Lung (tissue), 12 donors: Measurements from ENCODE around the gene PCDHGA7. TPM values are rescaled to one million over a fixed set of nuclear protein-coding genes. Genes with fewer than 3 reads are reported as not detected.
"Not testable (repeated sequence)": the region's sequence is repeated elsewhere in the genome, so short reads cannot be mapped to it uniquely, and the experiment has no call there.

Experiments used
- ATAC-seq: fragments of 200-7000 bp; cut with Tn5 transposase; one replicate; pipeline ENCODE4 v1.9.1; 2020; ENCODE audit warnings: moderate number of reproducible peaks; ENCODE audit not compliant: insufficient read depth, low FRiP score
- DNase-seq, 3 donors: peaks; one replicate each; pipeline ENCODE4 v3.0.0-alpha.2; 2013 to 2017
- H3K27ac ChIP-seq, 2 donors: one replicate each; pipeline ENCODE4 v1.5.1; 2013; ENCODE audit warnings: mild to moderate bottlenecking in 2 of 2, moderate library complexity in 2 of 2, control low read depth in 1 of 2, inconsistent platforms in 1 of 2, low read depth in 1 of 2, low read length in 1 of 2
- H3K27me3 ChIP-seq, 3 donors: one replicate each; pipeline ENCODE4 v1.5.1; 2013; ENCODE audit warnings: low read length in 2 of 3; ENCODE audit not compliant: control insufficient read depth in 3 of 3, insufficient read depth in 3 of 3
- H3K36me3 ChIP-seq, 4 donors: one replicate each; pipeline ENCODE4 v1.5.1; 2013; ENCODE audit warnings: low read length in 4 of 4, mild to moderate bottlenecking in 1 of 4, moderate library complexity in 1 of 4; ENCODE audit not compliant: control insufficient read depth in 4 of 4, insufficient read depth in 4 of 4
- H3K4me1 ChIP-seq, 5 donors: one replicate each; pipeline ENCODE4 v1.5.1; 2013; ENCODE audit warnings: low read length in 5 of 5, mild to moderate bottlenecking in 2 of 5, moderate library complexity in 1 of 5; ENCODE audit not compliant: control insufficient read depth in 5 of 5, insufficient read depth in 5 of 5
- H3K4me3 ChIP-seq: one replicate; pipeline ENCODE4 v1.5.1; 2013; ENCODE audit warnings: mild to moderate bottlenecking, control low read depth, moderate library complexity
- H3K9ac ChIP-seq, 2 donors: one replicate each; pipeline ENCODE4 v1.5.1; 2013; ENCODE audit warnings: low read length in 2 of 2, control low read depth in 1 of 2; ENCODE audit not compliant: insufficient read depth in 1 of 2
- H3K9me3 ChIP-seq, 4 donors: one replicate each; pipeline ENCODE4 v1.5.1; 2013; ENCODE audit warnings: low read length in 3 of 4, mild to moderate bottlenecking in 1 of 4, moderate library complexity in 1 of 4; ENCODE audit not compliant: control insufficient read depth in 4 of 4, insufficient read depth in 3 of 4
- CTCF ChIP-seq: IDR thresholded peaks from 2 replicates; pipeline ENCODE4 v1.5.1; 2012; ENCODE audit warnings: mild to moderate bottlenecking; ENCODE audit errors: control extremely low read depth, extremely low read depth
- WGBS, 2 donors: extraction: QIAGEN DNeasy Blood & Tissue Kit; methylation state at CpG; one replicate each; pipeline ENCODE4 v1.1.7; 2013; 5-methylcytosine and 5-hydroxymethylcytosine counted together
- polyA plus RNA-seq, 2 donors: library from polyadenylated mRNA; stranded (reverse); fragments of 200-250 nt; gene quantifications; one replicate each; pipeline ENCODE4 v1.2.1, GENCODE V29; 2013
- total RNA-seq, 2 donors: library from RNA; depleted of rRNA in 1 of 2; stranded (reverse); fragments of >200 nt in 1 of 2; gene quantifications; one replicate each; pipeline ENCODE4 v1.2.1, GENCODE V29; 2014 to 2021
- donor health status: control.
- donor health status: control.
- donor health status: Bipolar disorder and iron deficiency.
- donor health status: healthy.
- donor health status: DM: yes; HTN: yes; CAD: no.

PCDHGA7 gene
- total and polyA plus RNA-seq, 4 donors, result 0.23 to 6.3 (median 1.6) TPM

- Histone ChIP-seq H3K4me3 (no peak overlapping the region), H3K4me1 (no peaks in the 10 kb centered on the region), H3K27me3 (peaks cover 0 to 2% (median 0%) of the 10 kb centered on the region in 3 donors), H3K9me3 (peaks cover 3 to 44% (median 19%) of the 10 kb centered on the region in 4 donors), H3K9ac (no peak overlapping the region), H3K27ac (no peak overlapping the region), H3K36me3 (peaks cover 0 to 17% (median 0%) of the 10 kb centered on the region in 4 donors)
- ATAC-seq, result no peak
- no peak for DNase-seq
- WGBS, 2 donors, result 34 to 35% methylated on average over 21 of the region's 21 CpGs
- no peak for TF ChIP-seq CTCF
These were observed 10.7 kb downstream of the PCDHGA7 start for GRCh38 chr5:141393267-141393666.

GRCh38 chr5:141394401-141395187 lies 12.1 kb downstream of the PCDHGA7 start:
- not testable (repeated sequence) for H3K4me1 ChIP-seq, H3K4me3 ChIP-seq, H3K27ac ChIP-seq, DNase-seq, ATAC-seq, H3K27me3 ChIP-seq, H3K9ac ChIP-seq
- Histone ChIP-seq H3K36me3 (peaks cover 0 to 16% (median 0%) of the 10 kb centered on the region in 4 donors), H3K9me3 (peaks cover 3 to 39% (median 17%) of the 10 kb centered on the region in 4 donors)
- 34 to 36% methylated on average over 41 to 45 of the region's 53 CpGs for WGBS, 2 donors

- DNase-seq (peak in 2 of 3 donors; percentile 31 to 44), ATAC-seq (peak; percentile 62)
- H3K4me3 ChIP-seq, H3K27ac ChIP-seq, H3K4me1 ChIP-seq, H3K36me3 ChIP-seq, H3K9ac ChIP-seq, H3K27me3 ChIP-seq: not testable (repeated sequence)
- peak; percentile 22 for TF ChIP-seq CTCF
- 5% methylated on average over 20 to 24 of the region's 43 CpGs for WGBS, 2 donors
- H3K9me3 ChIP-seq, result peaks cover 3 to 38% (median 22%) of the 10 kb centered on the region in 4 donors
These were observed 15.4 kb downstream of the PCDHGA7 start, which contains the start of gene PCDHGB5 for GRCh38 chr5:141397756-141398551. Gene PCDHGB5 (plus strand): TSS chr5:141397947. CDS start chr5:141398128, 181 bp downstream.

GRCh38 chr5:141398608-141399007 lies 16.1 kb downstream of the PCDHGA7 start:
- Histone ChIP-seq H3K27me3 (no peaks in the 10 kb centered on the region), H3K27ac (no peak overlapping the region), H3K4me1 (peaks cover 0 to 3% (median 0%) of the 10 kb centered on the region in 5 donors), H3K9me3 (peaks cover 3 to 40% (median 24%) of the 10 kb centered on the region in 4 donors), H3K9ac (no peak overlapping the region), H3K36me3 (peaks cover 0 to 5% (median 0%) of the 10 kb centered on the region in 4 donors), H3K4me3 (no peak overlapping the region)
- ATAC-seq, result no peak
- no peak for TF ChIP-seq CTCF
- WGBS, 2 donors, result 23 to 30% methylated on average over 15 of the region's 15 CpGs
- no peak for DNase-seq
